H9 (cell line): Measurements from ENCODE around the gene RPS21. TPM values are rescaled to one million over a fixed set of nuclear protein-coding genes. Genes with fewer than 3 reads are reported as not detected.
A peak's percentile ranks its signal among the peaks of the same experiment; 100 is the strongest.

Source experiments
- DNase-seq: peaks from one replicate; pipeline ENCODE4 v3.0.0-alpha.2; 2017
- H2AFZ ChIP-seq: one replicate; pipeline ENCODE4 v1.6.1; 2013; ENCODE audit warnings: mild to moderate bottlenecking, low read length, control low read depth, moderate library complexity
- H2AK5ac ChIP-seq: 2 replicates; pipeline ENCODE4 v1.6.1; 2013; ENCODE audit warnings: low read length, control low read depth, mixed read lengths; ENCODE audit not compliant: insufficient read length
- H2BK120ac ChIP-seq: one replicate; pipeline ENCODE4 v1.6.1; 2013; ENCODE audit warnings: low read depth, mild to moderate bottlenecking, low read length, control low read depth, inconsistent platforms; ENCODE audit not compliant: poor library complexity, severe bottlenecking
- H2BK12ac ChIP-seq: 2 replicates; pipeline ENCODE4 v1.6.1; 2013; ENCODE audit warnings: low read length, control low read depth, mixed read lengths, low read depth; ENCODE audit not compliant: insufficient read length
- H2BK15ac ChIP-seq: 2 replicates; pipeline ENCODE4 v1.6.1; 2013; ENCODE audit warnings: low read depth, low read length, control low read depth
- H2BK20ac ChIP-seq: one replicate; pipeline ENCODE4 v1.6.1; 2013; ENCODE audit warnings: low read depth, mild to moderate bottlenecking, low read length, control low read depth, inconsistent platforms; ENCODE audit not compliant: poor library complexity, severe bottlenecking
- H2BK5ac ChIP-seq: 2 replicates; pipeline ENCODE4 v1.6.1; 2013; ENCODE audit warnings: low read length, control low read depth, mixed read lengths; ENCODE audit not compliant: insufficient read length
- H3K14ac ChIP-seq: 2 replicates; pipeline ENCODE4 v1.6.1; 2013; ENCODE audit warnings: low read length, control low read depth; ENCODE audit not compliant: insufficient read depth
- H3K18ac ChIP-seq: 2 replicates; pipeline ENCODE4 v1.6.1; 2013; ENCODE audit warnings: low read depth, mild to moderate bottlenecking, mixed read lengths, low read length, control low read depth; ENCODE audit not compliant: insufficient read length
- H3K23ac ChIP-seq: 2 replicates; pipeline ENCODE4 v1.6.1; 2013; ENCODE audit warnings: low read length, control low read depth, mixed read lengths, low read depth; ENCODE audit not compliant: insufficient read length
- H3K23me2 ChIP-seq: 2 replicates; pipeline ENCODE4 v1.6.1; 2013; ENCODE audit warnings: low read depth, mild to moderate bottlenecking, mixed read lengths, low read length, control low read depth; ENCODE audit not compliant: insufficient read length, poor library complexity, severe bottlenecking
- H3K27ac ChIP-seq: 2 replicates; pipeline ENCODE4 v1.5.1; 2013; ENCODE audit warnings: low read length, control low read depth, mixed read lengths, low read depth; ENCODE audit not compliant: insufficient read length
- H3K27me3 ChIP-seq: 2 replicates; pipeline ENCODE4 v1.6.1; 2013; ENCODE audit warnings: low read length, control low read depth, inconsistent platforms; ENCODE audit not compliant: insufficient read depth
- H3K4ac ChIP-seq: 2 replicates; pipeline ENCODE4 v1.6.1; 2013; ENCODE audit warnings: low read depth, mild to moderate bottlenecking, control low read depth, inconsistent platforms, low read length, moderate library complexity
- H3K4me1 ChIP-seq: 2 replicates; pipeline ENCODE4 v1.6.1; 2013; ENCODE audit warnings: low read length, control low read depth, inconsistent platforms; ENCODE audit not compliant: insufficient read depth
- H3K4me2 ChIP-seq: 2 replicates; pipeline ENCODE4 v1.6.1; 2013; ENCODE audit warnings: low read length, control low read depth, mixed read lengths; ENCODE audit not compliant: insufficient read length, insufficient read depth
- H3K56ac ChIP-seq: 2 replicates; pipeline ENCODE4 v1.6.1; 2013; ENCODE audit warnings: low read depth, mild to moderate bottlenecking, mixed read lengths, low read length, control low read depth; ENCODE audit not compliant: insufficient read length
- H3K79me1 ChIP-seq: 2 replicates; pipeline ENCODE4 v1.6.1; 2013; ENCODE audit warnings: low read depth, mild to moderate bottlenecking, moderate library complexity, low read length, control low read depth, inconsistent platforms; ENCODE audit not compliant: insufficient read depth, poor library complexity, severe bottlenecking
- H3K79me2 ChIP-seq: 2 replicates; pipeline ENCODE4 v1.6.1; 2013; ENCODE audit warnings: low read length, control low read depth, inconsistent platforms; ENCODE audit not compliant: insufficient read depth
- H3K9ac ChIP-seq: 2 replicates; pipeline ENCODE4 v1.6.1; 2013; ENCODE audit warnings: low read length, control low read depth, mixed read lengths; ENCODE audit not compliant: insufficient read length; ENCODE audit errors: extremely low read depth
- H3K9me3 ChIP-seq: one replicate; pipeline ENCODE4 v1.6.1; 2013; ENCODE audit warnings: low read depth, low read length, inconsistent platforms; ENCODE audit not compliant: control insufficient read depth
- H3T11ph ChIP-seq: one replicate; pipeline ENCODE4 v1.6.1; 2013; ENCODE audit warnings: mild to moderate bottlenecking, low read length, control low read depth, inconsistent platforms
- H4K20me1 ChIP-seq: one replicate; pipeline ENCODE4 v1.6.1; 2013; ENCODE audit not compliant: control insufficient read depth, insufficient read length, insufficient read depth
- H4K5ac ChIP-seq: 2 replicates; pipeline ENCODE4 v1.6.1; 2013; ENCODE audit warnings: low read depth, mild to moderate bottlenecking, mixed read lengths, low read length, control low read depth; ENCODE audit not compliant: insufficient read length
- H4K8ac ChIP-seq: replicated peaks from 2 replicates; pipeline ENCODE4 v1.6.1; 2013; ENCODE audit warnings: low read length, control low read depth, mixed read lengths, low read depth; ENCODE audit not compliant: insufficient read length
- H4K91ac ChIP-seq: 2 replicates; pipeline ENCODE4 v1.6.1; 2013; ENCODE audit warnings: low read depth, mild to moderate bottlenecking, moderate library complexity, mixed read lengths, low read length, control low read depth; ENCODE audit not compliant: insufficient read length
- H3K27ac Mint-ChIP-seq, 3 experiments: 2 replicates in 2 of 3; 3 replicates in 1 of 3; pipeline ENCODE4 v1.8.0; 2020 to 2021; ENCODE audit warnings: mixed read lengths in 3 of 3, mild to moderate bottlenecking in 1 of 3, moderate library complexity in 1 of 3
- H3K27me3 Mint-ChIP-seq: 2 replicates; pipeline ENCODE4 v1.8.0; 2021; ENCODE audit warnings: low read depth, mild to moderate bottlenecking, moderate library complexity, mixed read lengths
- H3K36me3 Mint-ChIP-seq, 3 experiments: 2 replicates in 2 of 3; 3 replicates in 1 of 3; pipeline ENCODE4 v1.8.0; 2020 to 2021; ENCODE audit warnings: low read depth in 3 of 3, mixed read lengths in 3 of 3; ENCODE audit not compliant: insufficient read depth in 1 of 3
- H3K4me1 Mint-ChIP-seq, 2 experiments: 2 replicates each; pipeline ENCODE4 v1.8.0; 2020; ENCODE audit warnings: mixed read lengths in 2 of 2
- H3K4me3 Mint-ChIP-seq, 2 experiments: 2 replicates in 1 of 2; 3 replicates in 1 of 2; pipeline ENCODE4 v1.8.0; 2020 to 2021; ENCODE audit warnings: mild to moderate bottlenecking in 2 of 2, mixed read lengths in 2 of 2, moderate library complexity in 1 of 2
- H3K9me3 Mint-ChIP-seq, 2 experiments: 2 replicates in 1 of 2; 3 replicates in 1 of 2; pipeline ENCODE4 v1.8.0; 2020; ENCODE audit warnings: mild to moderate bottlenecking in 2 of 2, mixed read lengths in 2 of 2, moderate library complexity in 1 of 2
- CTCF ChIP-seq: fragments of 200-600 bp; sonication (generic); conservative IDR thresholded peaks from 3 replicates; pipeline ENCODE4 v1.8.0; 2021; ENCODE audit warnings: antibody characterized with exemption, mild to moderate bottlenecking
- WGBS: extraction: QIAGEN DNeasy Blood & Tissue Kit; methylation state at CpG from one replicate; pipeline ENCODE4 v1.1.7; 2013; ENCODE audit warnings: missing lambda C conversion rate, low lambda C conversion rate, mixed read lengths; ENCODE audit not compliant: insufficient read length; ENCODE audit errors: extremely low coverage; 5-methylcytosine and 5-hydroxymethylcytosine counted together
- total RNA-seq: library from RNA; stranded (reverse); gene quantifications from 2 replicates; pipeline ENCODE4 v1.2.1, GENCODE V29; 2021

RPS21 gene
- total RNA-seq, 1 experiment from 2014 or later: 1,715 TPM

DNA sequence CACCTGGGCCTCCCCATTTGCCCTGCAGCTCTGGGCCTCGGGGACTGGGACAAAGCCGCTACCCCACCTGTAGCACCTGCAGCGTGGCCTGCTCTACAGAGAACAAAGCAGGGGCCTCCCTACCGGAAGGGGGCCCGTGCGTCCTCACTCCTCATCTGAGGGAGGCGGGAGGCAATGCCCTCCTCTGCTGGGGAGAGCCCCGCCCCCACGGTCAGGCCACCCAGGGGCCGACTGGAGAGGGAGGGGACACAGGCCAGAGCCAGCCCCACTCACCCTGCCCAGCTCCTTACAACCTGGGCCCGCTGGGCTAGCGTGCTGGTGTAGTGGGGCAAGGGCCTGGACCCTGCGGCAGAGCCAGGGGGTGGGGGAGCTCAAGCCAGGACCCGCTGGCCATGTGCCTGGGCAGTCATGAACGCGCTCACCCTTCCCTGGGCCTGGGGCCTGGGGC, 27.8 kb upstream of the RPS21 start:
- Histone ChIP-seq H2BK120ac (no peak overlapping the region), H3T11ph (no peak overlapping the region), H3K4me1 (no peaks in the 10 kb centered on the region; the same call in 1 of the 2 replicates), H3K27me3 (no peaks in the 10 kb centered on the region), H3K18ac (peak overlapping the region; percentile 18), H2BK5ac (no peak overlapping the region), H3K4ac (peak overlapping the region; percentile 0; the same call in 1 of the 2 replicates), H4K20me1 (no peaks in the 10 kb centered on the region), H3K79me1 (peaks cover 5% of the 10 kb centered on the region), H3K23ac (no peak overlapping the region), H2BK12ac (no peak overlapping the region), H4K8ac (no peak overlapping the region), H3K4me2 (no peak overlapping the region), H2AK5ac (no peak overlapping the region), H3K27ac (no peak overlapping the region), H3K9me3 (no peaks in the 10 kb centered on the region), H3K9ac (no peak overlapping the region), H2BK20ac (no peak overlapping the region), H2BK15ac (no peak overlapping the region), H3K23me2 (peaks cover 3% of the 10 kb centered on the region), H3K56ac (no peak overlapping the region), H4K5ac (no peak overlapping the region), H3K79me2 (peaks cover 4% of the 10 kb centered on the region; the same call in 1 of the 2 replicates), H2AFZ (no peak overlapping the region), H3K14ac (peak overlapping the region; percentile 50), H4K91ac (peak overlapping the region; percentile 47)
- H3K27ac Mint-ChIP-seq: peak overlapping the region; percentile 65 to 89 (median 70); a peak in 4 of 7 replicates
- no peak overlapping the region for H3K4me3 Mint-ChIP-seq
- H3K27me3 Mint-ChIP-seq: no peaks in the 10 kb centered on the region
- no CpG with 5 or more reads among the region's 16 CpGs for WGBS
- no peak for TF ChIP-seq CTCF
- no peaks in the 10 kb centered on the region for H3K9me3 Mint-ChIP-seq
- DNase-seq: peak; percentile 70
- peaks cover 30 to 59% of the 10 kb centered on the region in 2 experiments for H3K4me1 Mint-ChIP-seq
- H3K36me3 Mint-ChIP-seq: peaks cover 0 to 4% (median 2%) of the 10 kb centered on the region in 3 experiments; a peak in 4 of 7 replicates
